Globus pallidus (tissue), 1 donor: ENCODE measurements around the gene PPIP5K2.
A peak's percentile ranks its signal among the peaks of the same experiment; 100 is the strongest.
"Not testable (repeated sequence)": the region's sequence is repeated elsewhere in the genome, so short reads cannot be mapped to it uniquely, and the experiment has no call there.

ENCODE experiments used
- DNase-seq: peaks from one replicate; pipeline ENCODE4 v3.0.0-alpha.2; 2015; ENCODE audit warnings: low spot score

The PPIP5K2 gene

DNA sequence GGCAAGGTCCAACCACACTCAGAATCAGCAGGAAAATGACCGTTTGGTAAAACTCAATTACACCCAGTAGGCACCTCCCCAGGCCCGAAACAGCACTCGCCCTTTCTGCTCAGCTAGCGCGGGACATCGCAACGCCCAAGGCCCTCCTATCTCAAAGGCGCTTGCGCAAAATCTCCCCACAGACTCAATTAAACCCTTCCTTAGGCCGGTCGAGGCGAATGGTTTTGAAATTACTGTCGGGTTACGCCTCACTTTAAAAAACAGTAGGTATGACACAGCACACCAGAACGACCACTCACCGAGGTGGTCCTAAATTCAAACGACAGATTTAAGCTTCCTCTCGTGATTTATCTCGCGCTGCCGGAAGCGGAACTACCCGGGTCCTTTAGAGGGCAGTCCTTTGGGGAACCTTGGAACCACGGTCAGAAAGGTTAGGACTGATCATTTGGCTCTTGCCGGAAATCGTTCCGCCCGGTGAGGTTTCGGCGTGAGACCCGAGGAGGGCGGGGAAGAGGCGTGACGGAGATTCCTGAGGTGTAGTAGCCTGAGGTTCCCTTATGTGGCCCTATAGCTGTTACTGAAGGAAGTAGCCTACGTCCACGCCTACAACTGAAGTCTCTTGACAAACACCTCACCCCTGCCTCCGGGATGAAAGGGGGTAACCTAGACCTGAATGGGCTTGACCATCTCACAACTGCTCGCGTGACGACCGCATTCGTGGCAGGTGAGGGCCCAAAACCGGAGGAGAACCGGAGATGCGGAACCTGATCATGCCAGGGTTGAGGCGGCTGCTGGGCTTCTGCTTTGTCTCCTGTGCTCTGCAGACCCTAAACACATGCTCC is at the start of gene PPIP5K2, which contains the start of gene GIN1:
Gene PPIP5K2 (plus strand): TSS at position 537 of the 842 bp plus-strand sequence. CDS start 9,289 bp downstream, outside the sequence.
Gene GIN1 (minus strand): TSS at position 374 of the 842 bp plus-strand sequence. CDS start 11,431 bp downstream, outside the sequence.
- DNase-seq = peak; percentile 96

DNA sequence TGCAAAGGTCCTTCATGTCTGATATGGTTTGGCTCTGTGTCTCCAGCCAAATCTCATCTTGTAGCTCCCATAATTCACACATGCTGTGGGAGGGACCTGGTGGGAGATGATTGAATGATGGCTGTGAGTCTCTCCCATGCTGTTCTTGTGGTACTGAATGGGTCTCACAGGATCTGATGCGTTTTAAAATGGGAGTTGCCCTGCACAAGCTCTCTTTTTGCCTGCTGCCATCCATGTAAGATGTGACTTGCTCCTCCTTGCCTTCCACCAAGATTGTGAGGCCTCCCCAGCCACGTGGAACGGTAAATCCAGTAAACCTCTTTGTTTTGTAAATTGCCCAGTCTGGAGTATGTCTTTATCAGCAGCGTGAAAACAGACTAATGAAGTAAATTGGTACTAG is 46.6 kb upstream of the PPIP5K2 start:
- DNase-seq = not testable (repeated sequence)

DNA sequence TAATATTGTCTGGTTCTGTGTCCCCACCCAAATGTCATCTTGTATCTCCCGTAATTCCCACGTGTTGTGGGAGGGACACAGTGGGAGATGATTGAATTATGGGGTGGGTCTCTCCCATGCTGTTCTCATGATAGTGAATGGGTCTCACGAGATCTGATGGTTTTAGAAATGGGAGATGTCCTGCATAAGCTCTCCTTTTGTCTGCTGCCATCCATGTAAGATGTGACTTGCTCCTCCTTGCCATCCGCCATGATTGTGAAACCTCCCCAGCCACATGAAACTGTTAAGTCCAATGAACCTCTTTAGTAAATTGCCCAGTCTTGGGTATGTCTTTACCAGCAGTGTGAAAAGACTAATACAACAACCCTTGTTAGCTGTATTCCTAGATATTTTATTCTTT is 44.7 kb upstream of the PPIP5K2 start:
- no peak for DNase-seq

DNA sequence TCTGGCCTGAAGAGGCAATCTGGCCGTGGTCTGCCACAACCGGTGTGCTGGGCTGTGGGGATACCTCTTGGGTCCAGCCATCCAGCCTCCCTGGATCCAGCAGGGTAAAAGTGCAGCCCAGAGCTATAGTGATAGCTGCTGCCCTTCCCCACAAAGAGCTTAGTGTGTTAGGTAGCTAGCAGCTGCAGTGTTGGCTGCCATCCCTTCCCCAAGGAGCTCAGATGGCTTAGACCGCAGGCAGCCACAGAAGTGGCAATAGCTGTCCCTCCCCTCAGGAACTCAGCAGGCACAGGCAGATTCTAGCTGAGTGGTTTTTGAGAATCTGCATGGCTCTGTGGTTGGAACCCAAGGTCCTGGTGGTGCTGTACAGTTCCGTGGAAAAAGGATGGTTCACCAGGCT is 40.3 kb upstream of the PPIP5K2 start:
- DNase-seq = no peak

DNA sequence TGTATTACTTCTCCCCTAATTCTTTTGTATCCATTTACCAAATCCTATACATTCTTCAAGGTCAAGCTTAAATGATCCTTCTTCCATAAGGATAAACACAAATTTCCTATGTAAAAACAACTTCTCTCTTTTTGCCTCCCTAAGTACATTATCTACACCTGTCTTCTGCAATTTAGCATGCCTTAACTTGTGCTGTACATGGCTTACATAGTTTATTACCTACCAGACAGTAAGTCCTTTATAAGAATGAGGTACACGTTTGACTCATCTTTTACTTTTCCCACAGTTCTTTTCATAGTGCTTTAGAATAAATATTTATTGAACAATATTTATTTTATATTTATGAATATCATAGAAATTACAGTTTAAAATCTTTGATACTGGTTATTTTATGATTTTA is 33.6 kb upstream of the PPIP5K2 start:
- no peak for DNase-seq

DNA sequence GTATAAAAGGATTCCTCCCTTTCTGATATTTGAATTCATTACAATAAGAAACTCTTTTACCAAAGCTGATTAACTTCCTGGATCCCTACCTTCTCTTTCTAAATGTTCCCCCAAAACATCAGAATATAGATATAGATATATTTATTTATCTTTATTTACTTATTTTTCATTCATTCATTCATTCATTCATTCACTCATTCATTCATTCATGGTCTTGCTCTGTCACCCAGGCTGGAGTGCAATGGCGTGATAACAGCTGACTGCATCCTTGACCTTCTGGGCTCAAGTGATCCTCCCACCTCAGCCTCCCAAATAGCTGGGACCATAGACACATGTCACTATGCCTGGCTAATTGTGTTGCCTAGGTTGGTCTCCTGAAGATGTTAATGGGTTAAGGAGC is 30.8 kb upstream of the PPIP5K2 start:
- DNase-seq = no peak

DNA sequence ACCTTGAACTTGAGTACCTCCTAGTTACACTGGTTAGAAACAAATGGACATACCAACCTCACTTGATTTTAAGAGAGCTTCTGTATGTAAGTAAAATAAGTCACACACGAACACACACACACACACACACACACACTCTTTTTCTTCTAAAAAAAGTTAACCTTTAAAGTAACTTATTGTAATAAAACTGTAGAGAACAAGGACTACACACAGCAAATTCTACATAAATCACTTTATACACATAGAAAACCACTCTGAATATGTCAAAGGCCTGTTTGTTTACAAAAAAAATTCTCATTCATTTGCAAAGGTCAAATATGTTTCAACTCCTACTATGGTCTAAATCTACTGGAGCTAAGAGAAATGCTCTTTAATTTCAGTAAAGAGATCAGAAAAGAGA is 29.3 kb upstream of the PPIP5K2 start:
- no peak for DNase-seq

DNA sequence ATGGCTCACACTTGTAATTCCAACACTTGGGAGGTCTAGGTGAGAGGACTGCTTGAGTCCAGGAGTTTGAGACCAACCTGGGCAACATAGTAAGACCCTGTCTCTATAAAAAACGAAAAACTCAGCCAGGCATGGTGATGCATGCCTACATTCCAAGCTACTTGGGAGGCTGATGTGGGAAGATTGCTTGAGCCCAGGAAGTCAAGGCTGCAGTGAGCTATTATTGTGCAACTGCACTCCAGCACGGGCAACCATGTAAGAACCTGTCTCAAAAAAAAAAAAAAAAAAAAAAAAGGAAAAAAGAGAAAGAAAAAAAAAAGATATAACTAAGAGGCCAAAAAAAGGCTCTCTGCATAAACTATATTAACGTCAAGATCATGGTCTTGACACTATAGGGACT is 27.4 kb upstream of the PPIP5K2 start:
- no peak for DNase-seq

DNA sequence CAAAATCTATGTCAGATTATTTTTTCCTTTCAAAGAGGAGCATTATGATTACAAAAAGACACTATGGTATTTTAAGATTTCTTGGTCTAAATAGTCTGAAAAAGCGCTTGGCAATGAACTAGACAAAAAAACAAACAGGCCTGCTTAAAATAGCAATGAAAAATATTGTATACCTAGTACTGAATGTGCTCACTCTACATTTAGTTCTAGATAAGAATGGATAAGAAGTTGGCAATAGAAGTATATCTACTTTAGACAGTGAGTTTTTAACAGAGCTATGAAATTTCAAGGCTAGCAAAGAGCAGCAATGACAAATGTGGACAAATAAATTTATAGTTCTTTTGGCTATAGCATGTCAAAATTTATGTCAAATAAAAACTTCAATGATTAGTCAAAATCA is 26.4 kb upstream of the PPIP5K2 start:
- no peak for DNase-seq

DNA sequence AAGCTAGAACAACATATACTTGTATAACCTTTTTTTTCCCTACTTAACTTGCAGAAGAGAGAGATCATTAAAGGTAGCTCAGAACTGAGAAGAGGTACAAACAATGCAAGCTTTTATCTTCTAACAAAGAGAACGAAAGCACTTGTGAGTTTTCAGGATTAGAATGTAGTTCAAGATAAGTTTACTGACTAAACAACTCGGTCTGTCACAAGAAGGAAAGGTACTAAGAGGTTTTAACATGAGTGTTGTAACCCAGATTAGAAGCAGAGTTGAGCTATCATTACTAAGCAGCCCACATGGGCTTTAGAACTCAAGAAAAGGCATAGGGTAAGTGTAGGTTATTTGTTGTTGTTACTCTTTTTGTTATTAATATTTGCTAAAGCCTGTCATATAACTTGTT is 25.4 kb upstream of the PPIP5K2 start:
- DNase-seq = no peak

DNA sequence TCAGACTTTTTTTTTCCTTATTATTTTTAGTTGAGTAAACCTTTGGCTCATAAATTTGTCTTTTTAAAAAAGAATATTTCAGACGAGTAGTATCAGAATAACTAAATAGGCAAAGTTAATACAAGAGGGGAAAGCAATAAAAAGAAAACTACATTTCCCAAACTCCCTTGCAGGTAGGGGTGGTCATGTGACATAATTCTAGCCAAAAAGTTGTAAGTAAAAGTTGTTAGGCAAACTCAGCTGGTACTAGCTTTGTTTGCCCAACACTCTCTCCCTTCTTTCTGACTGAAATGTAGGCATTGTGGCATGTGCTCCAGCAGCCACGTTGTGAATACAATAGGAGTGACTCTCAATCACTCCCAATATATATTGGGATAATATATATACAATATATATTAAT is 21.1 kb upstream of the PPIP5K2 start:
- no peak for DNase-seq

DNA sequence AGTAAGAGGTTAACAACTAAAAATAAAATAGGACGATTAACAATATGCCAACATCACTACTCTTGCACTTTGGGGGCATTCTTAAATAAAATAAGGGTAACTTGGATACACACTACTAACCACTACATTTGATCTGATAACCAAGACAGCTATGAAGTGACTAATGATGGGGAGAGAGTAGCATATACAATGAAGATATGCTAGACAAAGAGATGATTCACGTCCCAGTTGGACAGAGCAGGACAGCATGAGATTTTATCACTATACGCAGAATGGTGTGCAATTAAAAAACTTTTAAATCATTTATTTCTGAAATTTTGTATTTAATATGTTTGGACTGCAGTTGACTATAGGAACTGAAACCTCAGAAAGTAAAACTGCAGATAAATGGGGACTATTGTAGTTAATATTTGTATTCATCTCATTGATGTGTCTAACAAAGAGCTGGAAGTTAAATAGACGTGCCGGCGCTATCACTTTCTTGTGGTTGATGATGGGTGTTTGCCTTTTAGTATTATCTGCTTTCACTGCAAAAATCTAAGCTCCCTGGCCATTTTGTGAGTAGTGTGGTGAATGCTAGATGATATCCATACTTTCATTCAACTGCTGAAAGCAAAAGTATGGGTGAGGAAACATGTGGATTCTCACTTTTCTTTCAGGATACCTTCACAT is 18.9 kb upstream of the PPIP5K2 start:
- no peak for DNase-seq

DNA sequence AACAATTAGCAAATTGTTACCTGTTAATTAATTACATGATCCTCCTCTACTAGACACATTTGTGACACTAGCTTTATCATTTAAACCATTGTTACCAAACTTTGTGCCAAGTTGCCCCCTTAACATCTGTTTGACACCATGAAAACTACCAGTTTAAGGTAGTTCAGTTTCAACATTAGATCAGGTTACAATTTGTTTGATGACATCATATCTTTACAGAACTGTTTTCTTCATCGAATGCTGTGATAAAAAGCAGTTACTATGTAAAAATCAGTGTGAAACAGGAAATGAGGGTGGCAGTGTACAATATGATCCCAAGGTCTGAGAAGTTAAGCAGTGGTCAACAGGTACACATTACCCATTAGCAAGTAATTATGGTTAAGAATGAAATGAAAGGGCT is 17.9 kb upstream of the PPIP5K2 start:
- DNase-seq = no peak

DNA sequence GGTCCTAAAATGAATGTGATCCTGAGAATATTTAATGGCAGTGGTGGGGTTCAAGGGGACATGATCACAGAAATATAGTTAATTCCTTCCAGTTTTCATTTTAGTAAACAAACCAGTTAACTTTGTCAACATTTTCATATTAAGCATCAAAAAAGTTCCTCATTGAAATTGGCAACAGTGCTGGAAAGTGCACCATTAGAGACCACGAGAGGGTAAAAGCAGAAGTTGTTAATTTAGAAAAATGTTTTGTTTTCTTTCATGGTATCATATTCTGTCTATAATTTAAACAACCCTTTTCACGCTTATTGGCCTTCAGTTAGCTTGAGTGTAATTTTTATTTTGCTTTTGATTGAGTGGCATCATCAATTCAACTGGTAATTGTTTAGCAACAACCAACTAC is 12.0 kb upstream of the PPIP5K2 start:
- no peak for DNase-seq

DNA sequence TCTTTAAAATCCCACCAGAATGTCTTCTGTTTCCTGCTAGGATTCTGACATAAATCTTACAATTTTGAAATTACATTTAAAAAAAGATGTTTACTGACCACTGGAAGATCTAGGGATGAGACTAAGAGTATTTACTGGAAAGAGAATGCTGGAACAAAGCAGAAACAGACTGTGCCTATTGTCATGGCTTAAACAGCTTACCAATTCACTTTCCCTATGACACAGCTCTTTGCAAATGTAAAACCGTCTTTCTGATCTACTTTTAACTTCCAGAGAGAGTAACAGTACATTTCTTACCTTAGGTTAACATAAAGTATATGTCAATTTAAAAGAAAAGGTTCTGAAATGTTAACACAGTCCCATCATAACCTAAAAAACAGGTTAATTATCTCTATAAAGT is 10.8 kb upstream of the PPIP5K2 start:
- peak; percentile 20 for DNase-seq

DNA sequence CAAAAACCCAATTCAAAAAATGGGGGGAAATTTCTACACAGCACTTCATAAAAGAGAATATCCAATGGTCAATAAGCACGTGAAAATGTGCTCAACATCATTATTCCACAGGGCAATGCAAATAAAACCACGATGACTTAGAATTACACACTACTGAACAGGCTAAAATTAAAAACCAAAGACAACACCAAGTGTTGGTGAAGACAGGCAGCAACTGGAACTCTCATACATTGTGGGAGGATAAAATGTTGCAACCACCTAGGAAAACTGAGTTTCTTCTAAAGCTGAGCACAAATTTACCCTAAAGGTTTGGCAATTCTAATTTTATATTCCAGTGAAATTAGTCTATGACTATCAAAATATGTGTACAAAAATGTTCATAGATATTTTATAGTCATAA is 9.7 kb upstream of the PPIP5K2 start:
- DNase-seq = no peak

DNA sequence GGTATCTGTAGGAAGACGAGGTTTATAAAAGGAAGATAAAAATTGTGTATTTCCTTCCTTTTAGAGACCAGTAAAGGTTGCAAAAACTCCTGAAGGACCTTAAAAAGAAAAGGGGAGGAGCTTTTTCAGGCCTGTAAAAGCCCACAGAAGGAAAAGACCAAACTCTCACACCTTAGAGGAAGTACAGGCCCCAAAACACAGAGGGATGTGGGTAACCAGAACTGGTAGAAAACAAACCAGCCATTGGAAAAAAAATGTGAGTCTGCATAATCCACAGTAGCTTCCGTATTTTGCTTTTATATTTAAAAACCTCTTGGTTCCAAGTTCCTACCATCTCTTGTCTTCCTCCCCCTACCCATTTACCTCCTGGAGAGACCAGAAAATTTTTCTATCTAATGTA is 8.6 kb upstream of the PPIP5K2 start:
- no peak for DNase-seq

DNA sequence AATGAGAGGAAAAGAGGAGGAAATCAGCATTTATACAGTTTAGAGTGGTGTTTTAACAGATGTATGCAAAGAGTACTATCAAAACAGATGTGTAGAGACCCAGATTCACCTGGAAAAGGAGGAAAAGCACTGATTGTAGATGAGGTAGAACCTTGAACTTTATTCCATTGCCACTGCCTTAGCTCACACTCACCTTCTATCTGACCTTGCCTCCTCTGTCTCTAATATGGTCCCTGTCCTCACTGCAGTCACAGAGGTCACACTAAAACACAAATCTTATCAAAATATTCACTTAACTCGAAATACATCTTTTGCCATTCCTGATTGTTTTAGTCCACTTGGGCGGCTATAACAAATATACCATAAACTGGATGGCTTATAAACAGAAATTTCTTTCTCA is 7.2 kb upstream of the PPIP5K2 start:
- no peak for DNase-seq

DNA sequence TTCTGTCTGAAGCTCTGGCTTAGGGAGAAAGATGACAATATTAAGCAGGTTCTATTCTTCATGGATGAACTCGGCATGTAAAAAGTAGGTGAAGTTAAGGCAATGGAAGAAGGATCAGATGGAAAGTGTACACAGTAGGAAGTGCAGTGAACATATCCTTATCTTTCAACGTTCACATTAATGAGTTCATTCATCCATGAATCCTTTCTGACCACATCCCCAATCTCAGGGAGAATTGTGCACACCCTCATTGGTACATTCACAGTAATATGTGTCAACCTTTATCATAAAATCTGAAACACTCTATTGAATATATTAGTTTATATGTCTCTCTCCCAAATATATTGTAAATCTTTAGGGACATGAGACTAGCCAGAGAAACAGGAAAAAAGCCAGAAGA is 5.7 kb upstream of the PPIP5K2 start:
- no peak for DNase-seq

DNA sequence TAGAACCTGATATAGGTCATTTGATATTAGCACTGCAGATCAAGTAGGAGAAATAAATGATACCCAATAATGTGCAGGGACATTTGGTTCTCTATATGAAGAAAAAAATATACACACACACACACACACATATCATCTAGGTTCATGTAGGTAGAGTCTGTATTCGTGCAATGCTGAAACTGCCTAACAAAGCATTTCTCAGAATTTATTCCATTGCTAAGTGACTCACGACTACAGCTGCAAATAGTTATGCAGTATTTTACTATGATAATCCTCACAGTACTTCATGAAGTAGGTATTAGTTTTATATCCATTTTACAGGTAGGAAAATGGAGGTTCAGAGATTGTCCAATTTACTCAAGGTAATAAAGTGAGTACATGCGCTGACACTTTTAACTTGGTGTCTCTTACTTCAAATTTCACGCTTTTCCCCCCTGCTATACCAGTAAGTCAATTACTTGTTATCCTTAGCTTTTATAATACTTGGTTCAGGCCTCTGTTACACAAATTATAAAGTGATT is 2.6 kb upstream of the PPIP5K2 start:
- no peak for DNase-seq

DNA sequence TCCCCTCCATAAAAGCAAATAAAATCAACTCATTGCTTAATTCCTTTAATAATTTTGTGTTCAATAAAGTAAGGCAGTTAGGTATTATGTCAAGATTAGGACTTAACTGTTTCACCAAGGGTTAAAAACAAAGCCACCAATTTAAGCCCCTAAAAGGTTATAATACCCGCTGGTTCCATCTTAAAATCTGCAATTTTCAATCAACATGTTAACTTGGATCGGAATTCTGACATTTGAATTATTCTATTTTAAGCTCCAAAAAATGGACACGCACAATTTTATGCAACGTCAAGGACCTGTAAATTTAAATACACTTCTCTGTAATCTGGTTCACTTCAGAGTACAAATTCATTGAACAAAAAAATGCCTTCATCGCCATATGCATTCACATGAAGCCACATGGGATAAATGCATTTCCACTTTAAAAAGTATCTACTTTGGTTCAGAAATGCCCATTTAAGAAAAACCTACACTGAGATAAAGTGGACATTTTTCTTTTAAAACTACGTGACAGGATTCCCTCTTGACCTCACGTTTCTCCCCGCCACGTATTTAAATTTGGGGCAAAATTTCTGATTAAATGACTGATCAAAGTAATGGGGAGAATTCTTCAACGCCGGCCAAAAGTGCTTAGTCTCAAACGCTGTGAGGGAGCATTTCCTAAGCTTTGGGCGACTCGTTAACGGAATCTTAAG is 884 bp upstream of the PPIP5K2 start:
- DNase-seq = peak; percentile 8

DNA sequence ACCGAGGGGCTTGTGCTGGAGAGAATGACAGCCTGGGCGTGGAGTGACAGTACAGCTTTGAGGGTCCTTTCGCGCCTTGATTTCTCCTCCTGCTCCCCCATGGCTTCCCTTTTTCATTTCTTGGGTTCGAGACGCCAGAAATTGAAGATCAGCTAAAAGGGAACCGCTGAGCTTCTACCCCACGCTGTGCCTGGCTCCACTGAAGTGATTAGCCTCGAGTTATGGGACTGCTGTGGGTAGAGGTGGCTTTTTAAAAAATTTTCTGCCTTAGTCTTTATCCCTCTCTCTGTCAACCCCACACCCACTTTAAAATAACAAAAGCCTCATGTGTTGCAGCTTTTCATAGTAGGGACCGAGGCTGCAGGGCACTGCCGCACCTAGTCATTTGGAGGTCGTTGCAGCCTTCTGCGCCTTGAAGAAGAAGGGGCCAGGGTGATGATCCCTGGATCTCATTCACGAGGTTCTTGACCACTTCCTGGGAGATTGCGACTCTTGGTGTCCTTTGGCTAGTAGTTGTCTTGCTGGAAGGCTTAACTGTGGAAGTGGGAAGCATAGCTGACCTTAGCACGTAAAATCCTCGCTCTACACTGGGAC is 603 bp downstream of the PPIP5K2 start:
- no peak for DNase-seq
